CD4-positive, alpha-beta T cell treated with Interleukin-4 for 4 hours (primary cell): Measurements from ENCODE around the gene TNNT2.

ENCODE experiments used
- DNase-seq: peaks from one replicate; pipeline ENCODE4 v3.0.0-alpha.2; 2020

TNNT2 gene

DNA sequence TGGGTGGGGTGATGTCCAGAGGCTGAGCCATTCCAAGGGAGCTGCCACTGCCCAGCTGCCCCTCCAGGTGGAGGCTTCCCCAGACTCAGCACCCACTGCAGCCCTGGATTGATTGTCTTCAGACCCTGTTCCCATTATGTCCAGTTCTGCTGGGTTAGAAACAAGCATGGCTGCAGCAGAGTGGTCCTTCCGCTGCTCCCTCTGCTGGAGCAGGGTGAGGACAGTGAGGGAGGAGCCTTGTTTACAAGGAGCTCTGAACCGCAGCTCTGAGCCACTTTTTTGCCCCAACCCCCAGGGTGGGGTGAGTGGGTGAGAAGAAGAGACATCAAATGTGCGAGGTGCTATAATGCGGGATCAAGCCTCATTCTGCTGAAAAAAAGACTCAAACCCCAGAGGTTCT lies 2.3 kb downstream of the TNNT2 start:
- no peak for DNase-seq

DNA sequence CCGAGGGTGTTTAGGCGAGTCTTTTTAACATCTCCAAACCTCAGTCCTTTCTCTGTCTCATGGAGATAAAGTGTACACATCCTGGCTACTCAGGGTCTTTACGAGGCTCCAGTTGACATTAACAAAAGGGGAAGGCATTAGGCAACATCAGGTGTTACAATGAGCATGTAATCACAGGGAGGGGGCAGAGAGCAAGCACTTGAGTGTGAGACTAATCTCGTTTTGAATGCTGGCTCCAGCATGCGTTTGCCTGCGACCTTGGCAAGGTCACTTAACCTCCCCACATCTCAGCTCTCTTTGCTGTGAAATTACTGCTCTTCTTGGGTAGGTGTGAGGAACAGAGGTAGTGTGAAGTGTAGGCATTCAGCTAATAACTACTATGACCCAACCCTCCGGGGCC lies 3.1 kb downstream of the TNNT2 start:
- DNase-seq: no peak

DNA sequence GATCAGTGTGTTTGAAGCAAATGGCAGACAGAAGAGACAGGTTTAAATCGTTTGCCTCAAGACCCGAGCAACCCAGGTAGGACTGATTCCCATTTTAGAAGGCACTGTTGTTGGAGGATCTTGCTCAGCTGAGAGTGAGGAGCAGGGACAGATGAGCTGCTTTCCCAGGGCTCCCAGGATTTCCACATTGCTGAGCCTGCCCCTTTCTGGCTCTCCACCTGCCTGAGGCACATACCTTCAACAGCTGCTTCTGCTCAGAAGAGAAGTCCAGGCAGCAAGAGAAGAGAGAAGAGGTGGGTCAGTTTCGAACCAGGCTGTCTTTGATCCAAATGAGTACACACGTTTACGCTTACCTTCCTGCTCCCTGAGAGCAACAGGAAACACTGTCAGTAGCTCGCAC lies 5.7 kb downstream of the TNNT2 start:
- no peak for DNase-seq

DNA sequence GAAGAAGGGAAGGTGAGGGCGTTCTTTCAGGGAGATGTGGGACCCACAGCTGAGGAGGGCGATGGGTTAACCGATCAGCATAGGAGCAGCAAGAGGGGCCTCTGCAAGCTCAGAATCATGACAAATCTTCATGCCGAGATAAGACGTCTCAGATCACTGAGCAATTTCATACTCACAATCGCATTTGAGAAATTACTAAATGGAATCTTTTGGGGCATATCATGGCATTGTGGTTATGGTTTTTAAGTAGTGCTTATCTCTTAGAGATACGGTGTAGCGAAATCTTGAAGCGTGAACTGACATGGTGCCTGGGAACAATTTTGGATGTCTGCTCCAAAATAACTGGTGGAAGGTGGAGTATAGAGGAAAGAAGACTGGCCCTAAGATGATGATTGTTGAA lies 6.2 kb downstream of the TNNT2 start:
- DNase-seq: no peak

DNA sequence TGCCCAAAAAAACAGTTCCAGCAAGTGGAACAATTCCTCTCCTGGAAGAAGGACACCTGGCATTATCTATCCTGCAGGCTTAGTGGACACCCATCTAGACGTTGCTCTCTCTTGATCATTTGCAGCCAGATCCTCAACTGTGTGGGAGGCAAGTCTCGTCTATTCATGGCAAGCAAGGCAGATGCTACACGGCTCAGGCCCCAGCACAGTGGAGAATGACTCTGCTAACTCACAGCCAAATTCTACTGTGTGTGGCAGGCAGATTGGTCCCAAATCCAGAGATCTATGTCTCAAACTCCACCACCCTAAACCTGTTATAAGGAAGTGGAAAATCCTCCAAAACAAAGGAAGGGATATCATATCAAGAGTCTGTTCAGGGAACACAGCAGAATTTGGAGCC lies 7.0 kb downstream of the TNNT2 start:
- DNase-seq: no peak

DNA sequence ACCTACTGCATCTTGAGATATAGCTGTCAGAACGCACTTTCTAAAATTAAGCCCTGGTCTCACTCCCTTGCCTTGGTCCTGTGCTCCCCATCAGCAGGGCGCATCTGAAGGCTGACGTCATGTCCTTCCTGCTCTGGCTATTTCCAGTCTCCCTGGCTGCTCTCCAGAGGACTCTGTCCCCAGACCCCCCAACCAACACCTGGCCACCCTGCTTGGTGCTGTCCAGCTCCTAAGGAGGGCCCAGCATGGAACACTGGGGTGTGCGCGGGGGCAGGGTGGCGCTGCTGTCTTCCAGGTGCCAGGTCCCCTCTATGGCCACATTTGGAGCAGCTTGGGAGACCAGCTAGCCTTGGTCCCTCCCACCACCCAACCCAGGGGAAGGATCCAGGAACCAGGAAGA lies 8.3 kb downstream of the TNNT2 start:
- no peak for DNase-seq

DNA sequence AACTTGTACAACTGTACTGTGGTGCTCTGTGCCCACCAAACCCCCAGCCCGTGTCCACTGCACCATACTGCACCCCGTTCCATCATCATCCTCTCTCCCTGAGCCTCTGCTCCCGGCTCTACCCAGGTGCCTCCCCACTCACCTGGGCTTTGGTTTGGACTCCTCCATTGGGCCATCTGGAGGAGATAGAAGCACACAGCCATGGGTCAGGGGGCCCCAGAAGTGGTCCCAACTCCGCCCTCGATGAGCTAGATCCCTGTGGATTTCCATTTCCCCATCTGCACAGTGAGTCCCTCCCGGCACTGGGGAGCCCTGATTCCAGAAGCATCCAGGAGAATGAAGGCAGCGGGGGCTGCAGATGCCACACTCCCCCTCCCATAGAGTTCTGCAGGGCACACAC lies 10.8 kb downstream of the TNNT2 start:
- DNase-seq: no peak

DNA sequence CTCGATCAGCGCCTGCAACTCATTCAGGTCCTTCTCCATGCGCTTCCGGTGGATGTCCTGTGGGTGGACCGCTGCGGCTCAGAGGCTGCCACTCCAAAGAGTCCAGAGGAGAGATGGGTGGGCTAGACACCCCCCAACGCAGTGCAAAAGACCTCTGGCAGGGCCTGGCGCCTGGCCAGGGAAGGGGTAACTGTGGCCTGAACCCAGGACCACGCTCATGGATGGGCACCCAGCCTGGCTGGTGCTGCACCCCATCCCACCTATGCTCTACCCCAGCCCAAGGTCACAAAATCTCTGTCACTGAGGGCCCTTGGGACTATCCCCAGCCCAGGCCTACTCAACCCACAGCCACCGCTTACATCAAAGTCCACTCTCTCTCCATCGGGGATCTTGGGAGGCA lies 12.2 kb downstream of the TNNT2 start:
- no peak for DNase-seq

DNA sequence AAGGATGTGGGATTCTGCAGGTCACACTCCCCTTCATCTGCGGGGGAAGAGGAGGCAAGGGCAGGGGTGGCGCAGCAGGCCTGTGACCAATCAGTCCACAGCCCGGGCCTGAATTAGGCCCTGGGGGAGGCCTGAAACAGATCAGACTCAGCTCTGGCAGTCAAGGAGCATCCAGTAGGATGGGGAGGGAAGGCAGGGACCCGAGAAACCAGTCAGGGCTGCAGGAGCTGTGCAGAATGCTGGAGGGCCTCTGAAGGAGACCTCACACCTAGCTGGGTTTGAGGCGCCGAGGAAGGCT lies 12.7 kb downstream of the TNNT2 start:
- DNase-seq: no peak

DNA sequence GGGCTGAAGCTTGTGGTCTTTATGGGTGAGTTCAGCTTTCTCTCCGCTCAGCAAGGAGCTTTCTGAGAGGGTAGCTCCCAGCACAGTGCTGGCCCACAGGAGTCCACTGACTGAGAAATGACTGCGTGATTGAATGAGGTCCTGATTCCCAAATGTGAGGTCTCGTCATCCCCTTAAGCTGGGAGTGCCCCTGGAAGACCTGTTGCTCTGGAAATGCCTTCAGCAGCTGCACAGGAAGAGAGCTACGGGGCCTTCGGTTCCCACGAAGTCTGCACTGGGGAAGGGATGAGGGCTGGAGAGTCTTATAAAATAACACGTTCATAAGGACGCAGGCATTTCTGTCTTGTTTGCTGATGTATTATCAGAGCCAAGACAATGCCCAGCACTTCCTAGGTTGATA lies 14.0 kb downstream of the TNNT2 start:
- no peak for DNase-seq

DNA sequence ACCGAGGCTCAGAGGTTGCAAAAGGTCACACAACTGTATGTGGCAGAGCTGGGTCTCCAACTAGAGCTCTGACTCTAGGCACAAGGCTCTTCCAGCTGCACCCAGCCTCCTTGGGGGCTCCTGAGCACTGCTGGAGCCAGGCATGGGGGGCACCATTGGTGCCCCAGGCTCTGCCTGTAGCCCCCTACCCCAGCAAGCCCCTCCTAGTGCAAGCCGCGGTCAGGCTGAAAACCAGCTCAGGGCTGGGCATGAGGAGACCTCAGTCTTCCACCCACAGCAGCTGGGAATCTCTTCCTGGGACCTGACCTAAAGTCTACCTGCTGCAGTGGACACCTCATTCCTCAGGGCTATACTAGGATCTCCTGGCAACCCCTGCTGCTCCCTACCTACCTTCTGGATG lies 14.6 kb downstream of the TNNT2 start:
- DNase-seq: no peak

DNA sequence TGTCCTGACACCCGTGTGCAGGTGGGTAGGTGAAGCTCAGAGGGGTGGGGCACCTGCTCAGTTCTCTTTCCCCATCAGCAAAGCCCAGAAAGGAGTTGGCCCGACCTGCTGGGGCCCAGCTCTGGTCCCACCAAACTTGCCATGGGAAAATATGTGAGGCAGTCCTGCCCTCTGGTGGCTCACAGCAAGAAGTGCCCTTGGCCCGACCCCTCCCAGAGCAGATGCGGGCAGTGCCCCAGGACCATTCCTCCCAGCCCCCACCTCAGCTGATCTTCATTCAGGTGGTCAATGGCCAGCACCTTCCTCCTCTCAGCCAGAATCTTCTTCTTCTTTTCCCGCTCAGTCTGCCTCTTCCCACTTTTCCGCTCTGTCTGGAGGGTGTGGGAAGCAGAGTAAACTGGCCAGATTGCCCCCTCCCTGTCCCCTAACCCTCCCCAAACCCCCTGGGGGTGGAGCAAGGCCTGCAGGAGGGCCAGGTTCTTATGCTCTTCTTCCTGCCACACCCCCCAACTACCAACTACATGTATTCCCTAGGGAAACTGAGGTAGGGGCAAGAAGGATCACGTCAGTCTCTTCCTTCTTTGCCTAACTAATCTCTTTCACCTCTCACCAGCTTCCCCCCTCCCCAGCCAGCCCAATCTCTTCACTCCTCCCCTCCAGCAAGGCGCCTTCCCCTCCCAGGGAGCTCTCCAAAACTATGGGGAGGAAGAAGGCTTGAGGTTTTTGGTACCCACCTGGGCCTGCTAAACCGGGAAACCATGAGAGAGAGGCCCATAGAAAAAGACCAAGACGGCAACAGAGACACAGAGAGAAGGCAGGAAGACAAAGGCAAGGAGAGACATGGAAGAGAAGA lies 15.6 kb downstream of the TNNT2 start:
- no peak for DNase-seq

DNA sequence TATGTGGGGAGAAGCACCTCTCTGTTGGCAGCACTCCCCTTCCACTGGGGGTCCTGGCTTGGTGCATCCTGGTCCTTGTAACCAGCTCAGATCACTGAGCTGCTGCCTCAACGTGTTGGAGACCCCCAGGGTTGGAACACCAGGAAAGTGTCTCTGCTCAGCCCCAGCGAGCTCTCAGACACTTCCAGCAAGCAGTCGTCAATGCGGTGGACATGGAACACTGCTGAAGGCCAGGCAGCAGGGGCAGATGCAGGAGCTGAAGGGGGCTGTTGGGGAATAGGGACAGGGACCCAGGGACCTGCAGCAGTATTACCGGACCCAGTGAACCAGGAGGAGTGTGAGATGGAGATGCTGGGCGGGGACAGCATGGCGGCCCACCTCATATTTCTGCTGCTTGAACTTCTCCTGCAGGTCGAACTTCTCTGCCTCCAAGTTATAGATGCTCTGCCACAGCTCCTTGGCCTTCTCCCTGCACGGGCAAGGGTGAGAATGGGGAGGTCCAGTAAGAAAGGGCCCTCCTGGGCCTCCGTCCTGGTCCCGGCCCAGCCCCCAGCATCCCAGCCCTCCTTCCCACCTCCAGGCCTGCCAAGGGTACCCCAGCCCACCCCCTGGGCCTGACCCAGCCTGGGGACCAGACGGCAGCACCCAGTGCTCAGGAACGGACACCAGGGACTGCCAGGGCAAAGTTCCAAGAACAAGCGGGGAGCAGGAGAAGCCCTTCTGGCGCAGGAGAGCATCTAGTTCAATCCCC lies 16.4 kb downstream of the TNNT2 start:
- DNase-seq: no peak

DNA sequence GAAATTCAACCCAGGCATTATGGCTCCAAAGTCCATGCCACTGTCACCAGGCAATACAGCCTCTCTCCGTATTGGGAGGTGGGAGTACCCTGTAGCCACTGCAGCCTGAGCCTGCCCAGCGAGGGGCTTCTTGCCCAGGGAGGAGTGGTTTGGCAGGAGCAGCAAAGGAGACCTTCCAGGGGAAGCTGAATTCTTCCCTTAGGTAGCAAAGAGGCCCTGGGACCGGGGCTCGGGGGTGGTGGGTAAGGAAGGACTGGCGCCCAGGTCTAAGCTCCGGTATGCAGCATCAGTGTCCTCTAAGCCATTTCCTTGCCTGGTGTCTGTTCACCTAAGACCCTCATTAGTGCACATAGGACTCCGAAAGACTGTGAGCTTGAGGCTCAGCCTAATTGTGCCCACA lies 17.0 kb downstream of the TNNT2 start:
- no peak for DNase-seq

DNA sequence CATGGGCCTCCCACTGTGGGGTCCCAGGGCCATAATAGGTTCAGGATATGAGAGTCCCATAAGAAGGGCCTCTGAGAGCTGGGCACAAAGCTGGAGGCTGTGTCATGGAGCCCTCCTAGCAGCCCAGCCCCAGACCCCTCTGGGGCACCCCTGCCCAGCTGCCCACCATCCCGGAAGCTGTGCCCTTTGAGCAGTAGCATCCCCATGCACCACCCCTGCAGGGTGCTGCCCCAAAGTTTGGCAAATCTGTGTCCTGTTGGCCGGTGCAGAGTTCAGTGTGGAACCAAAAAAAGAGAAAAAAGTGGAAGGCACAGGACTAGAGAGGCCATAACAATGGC lies 17.6 kb downstream of the TNNT2 start:
- no peak for DNase-seq

DNA sequence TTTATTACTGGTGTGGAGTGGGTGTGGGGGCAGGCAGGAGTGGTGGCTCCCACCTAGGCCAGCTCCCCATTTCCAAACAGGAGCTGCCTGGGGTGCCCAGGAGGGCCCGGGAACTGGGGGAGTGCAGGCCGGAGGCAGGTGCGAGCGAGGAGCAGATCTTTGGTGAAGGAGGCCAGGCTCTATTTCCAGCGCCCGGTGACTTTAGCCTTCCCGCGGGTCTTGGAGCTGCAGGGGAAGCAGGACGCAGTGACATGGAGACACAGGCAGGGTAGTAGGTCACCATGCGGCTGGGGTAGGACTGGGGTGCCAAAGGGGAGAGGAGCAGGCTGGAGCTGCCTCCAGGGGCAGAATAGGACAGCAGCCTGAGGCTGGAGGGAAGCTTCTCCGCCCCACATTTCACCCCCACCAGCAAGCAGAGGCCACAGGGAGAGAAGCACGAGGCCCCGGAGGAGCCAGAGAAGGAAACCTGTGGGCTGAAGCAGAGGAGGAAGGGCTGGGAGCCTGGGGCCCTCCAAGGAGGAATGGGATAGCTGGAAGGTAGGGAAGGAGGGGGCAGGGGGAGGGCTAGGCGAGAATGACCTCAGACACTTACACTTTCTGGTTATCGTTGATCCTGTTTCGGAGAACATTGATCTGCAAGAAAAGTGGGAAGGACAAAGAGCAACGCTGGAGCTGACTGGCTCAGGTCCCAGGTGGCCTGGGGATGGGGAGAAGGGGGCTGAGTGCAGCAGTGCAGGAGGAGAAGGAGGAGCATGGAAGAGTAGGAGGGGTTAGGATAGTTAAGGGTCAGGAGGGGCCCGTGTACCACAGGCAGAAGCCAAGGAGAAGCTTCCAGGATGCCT lies 18.2 kb downstream of the TNNT2 start:
- DNase-seq: no peak

DNA sequence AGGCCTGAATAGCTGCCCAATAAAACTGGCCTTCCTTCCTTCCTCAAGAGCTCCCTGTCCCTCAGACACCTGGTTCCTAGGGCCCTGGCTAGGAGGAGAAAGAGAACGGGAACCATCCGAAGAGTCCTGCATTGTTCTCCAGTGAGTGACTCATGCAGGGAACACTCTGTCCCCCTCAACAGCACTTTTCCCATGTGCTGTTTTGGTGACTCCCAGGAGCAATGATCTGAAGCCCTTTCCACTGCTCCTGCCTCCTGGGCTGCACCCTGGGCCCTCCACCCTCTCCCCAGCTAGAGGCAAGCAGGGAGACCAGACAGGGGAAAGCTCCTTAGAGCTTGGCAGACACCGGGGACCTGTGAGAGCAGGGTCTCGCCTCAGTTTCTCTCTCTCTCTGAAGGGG lies 18.9 kb downstream of the TNNT2 start:
- DNase-seq: no peak

DNA sequence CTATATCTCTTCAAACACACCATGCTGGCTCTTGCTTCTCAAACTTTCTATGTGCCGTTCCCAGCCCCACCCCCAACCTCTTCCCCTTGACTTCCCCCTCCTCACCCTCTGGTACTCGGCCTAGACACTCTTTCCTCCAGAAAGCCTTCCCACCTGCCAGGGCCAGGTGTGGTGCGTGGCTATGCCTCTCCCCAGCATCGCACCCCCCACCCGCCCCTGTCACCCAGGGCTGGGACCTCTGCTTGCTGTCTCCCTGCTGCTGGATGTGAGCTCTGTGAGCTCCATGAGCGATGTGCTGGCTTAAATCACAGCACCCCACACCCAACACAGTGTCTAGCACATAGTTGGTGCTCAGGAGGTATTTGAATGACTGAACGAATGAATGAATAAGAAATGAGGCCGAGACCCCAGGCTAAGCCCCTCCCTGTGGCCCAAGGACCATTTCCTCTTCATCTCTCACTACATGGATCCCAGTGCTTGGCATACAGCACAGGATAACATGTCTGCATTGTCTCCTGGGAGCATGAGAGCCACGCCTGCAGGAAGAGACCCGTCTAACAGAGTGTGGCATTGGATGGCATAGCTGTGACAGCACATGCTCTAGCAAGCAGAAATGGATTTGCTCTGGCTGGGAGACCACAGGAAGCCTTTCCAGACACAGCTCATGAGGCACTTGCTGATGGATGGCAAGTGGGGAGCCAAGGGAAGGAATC lies 19.7 kb downstream of the TNNT2 start:
- no peak for DNase-seq

DNA sequence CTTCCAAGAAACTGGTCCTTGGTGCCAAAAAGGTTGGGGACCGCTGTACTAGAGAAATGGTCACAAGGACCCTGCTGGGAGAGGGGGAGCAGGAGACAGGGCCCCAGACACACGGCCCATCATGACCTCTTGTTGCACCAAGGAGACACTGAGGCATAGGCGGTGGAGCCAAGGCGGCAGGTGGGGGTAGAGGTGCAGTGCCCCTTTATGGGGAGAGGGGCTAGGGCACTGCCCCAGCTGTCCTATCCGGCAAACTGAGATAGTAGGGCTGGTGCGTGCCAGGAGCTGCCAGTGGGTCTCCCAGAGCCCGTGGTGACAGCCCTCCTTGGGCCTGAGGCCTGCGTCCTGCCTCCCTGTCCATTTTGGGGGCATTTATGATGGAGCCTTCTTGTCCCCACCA lies 20.3 kb downstream of the TNNT2 start:
- no peak for DNase-seq

DNA sequence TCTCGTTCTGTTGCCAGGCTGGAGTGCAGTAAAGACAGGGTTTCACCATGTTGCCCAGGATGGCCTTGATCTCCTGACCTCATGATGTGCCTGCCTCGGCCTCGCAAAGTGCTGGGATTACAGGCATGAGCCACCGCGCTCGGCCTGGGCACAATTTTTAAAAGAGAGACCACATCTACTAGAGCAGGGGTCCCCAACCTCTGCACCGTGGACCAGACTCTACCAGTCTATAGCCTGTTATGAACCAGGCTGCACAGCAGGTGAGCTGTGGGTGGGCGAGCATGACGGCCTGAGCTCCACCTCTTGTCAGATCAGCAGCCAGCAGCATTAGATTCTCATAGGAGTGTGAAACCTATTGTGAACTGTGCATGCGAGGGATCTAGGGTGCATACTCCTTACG lies 20.8 kb downstream of the TNNT2 start:
- DNase-seq: no peak

DNA sequence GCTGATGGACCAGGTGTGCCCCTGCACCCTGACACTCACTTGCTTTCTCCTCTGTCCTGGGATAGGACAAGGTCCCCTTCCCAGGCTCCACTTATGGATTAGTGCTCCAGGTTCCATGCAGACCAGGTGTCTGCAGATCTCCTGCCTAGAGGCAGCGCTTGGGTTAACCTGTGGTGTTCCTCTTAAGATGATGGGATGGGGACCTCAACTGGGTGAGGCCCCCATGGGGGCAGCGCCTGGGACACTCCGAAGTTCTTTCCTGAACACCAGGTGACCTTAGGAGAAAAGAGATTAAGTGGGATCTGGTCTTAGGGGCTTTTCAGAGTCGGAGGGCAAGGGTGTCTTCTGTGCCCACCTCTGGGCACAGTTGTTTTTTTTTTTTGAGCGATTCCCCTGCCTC lies 21.2 kb downstream of the TNNT2 start:
- DNase-seq: no peak

DNA sequence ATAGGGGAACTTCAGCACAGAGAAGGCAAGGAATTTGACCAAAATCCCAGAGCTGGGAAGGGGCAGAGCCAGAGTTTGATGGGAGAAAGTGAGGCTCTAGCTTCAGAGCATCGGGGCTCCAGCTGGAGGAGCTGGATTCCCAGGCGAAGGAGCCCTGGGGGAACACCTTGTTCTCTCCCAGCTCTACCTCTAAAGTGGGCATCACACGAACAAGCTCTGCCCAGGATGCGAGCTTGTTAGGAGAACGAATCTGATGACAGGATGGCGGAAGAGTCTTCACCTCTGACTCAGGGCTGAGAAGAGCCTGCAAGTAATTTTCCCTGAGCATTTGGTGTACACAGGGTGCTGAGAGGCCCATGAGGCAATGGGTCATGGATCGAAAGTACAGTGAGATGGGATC lies 22.0 kb downstream of the TNNT2 start:
- no peak for DNase-seq

DNA sequence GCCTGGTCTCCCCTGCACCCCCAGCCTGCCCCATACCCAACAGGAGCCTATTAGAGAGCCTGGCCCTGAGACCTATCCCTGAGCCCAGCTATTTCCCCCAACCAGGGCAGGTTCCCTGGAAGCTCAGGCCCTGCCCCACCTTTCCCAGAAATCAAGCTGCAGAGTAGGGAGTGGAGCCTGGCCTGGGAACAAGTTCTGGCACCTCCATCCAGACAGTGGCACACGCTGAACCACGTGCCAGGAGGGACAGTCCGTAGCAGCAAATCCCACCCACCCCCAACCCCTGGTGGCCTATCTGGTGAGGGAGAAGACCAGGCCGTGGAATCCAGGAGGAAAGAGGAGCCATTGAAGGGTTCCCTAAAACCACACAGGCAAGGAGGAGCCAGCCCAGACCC lies 22.6 kb downstream of the TNNT2 start:
- DNase-seq: no peak
